Stimulated activated CD4-positive, alpha-beta T cell treated with anti-CD3 and anti-CD28 coated beads, Interleukin-15, amount 100 ng/mL, for 1 hour (primary cell): ENCODE data around the gene APEH.

ENCODE experiments used
- DNase-seq, 2 donors: peaks; one replicate each; pipeline ENCODE4 v3.0.0-alpha.2; 2020; ENCODE audit warnings: low read depth in 1 of 2, low spot score in 1 of 2

The APEH gene

GRCh38 chr3:49723628-49724551 is 49.7 kb downstream of the APEH start, which contains the start of gene GMPPB:
Gene GMPPB (minus strand): TSS chr3:49723951. CDS start chr3:49723726, 225 bp downstream.
- peak; percentile 79 to 88 for DNase-seq

- no peak for DNase-seq
Measured at GRCh38 chr3:49724586-49724985, 50.4 kb downstream of the APEH start.

GRCh38 chr3:49725906-49726681 is 51.9 kb downstream of the APEH start:
- no peak for DNase-seq

- no peak for DNase-seq
Measured at GRCh38 chr3:49727154-49727923, 53.2 kb downstream of the APEH start.

GRCh38 chr3:49727924-49728361 is 53.8 kb downstream of the APEH start:
- DNase-seq: no peak

GRCh38 chr3:49729966-49730609 is 55.9 kb downstream of the APEH start:
- DNase-seq: no peak

- no peak for DNase-seq
Measured at GRCh38 chr3:49732597-49732996, 58.4 kb downstream of the APEH start.

- no peak for DNase-seq
Measured at GRCh38 chr3:49733551-49733950, 59.4 kb downstream of the APEH start.
